ENCODE results near the gene THSD4. TPM values are rescaled to one million over a fixed set of nuclear protein-coding genes. Genes with fewer than 3 reads are reported as not detected.

THSD4 gene
- total RNA-seq (2022) (0.29 and 0.44 TPM in 2 replicates), Bru-seq, nascent RNA (percentile 14 among the genes with signal in this experiment), BruChase-seq, experiment 1, labeled RNA remaining after a 2-hour chase (percentile 15 among the genes with signal in this experiment), BruChase-seq, experiment 2, labeled RNA remaining after a 6-hour chase (percentile 13 among the genes with signal in this experiment)
- long read RNA-seq, partial matches to known transcripts: 0 of 1 reads
- long read RNA-seq, other reads (novel, unspliced or antisense): 1 of 1 reads

GRCh38 chr15:71114887-71115566 lies at the start of gene THSD4:
Gene THSD4 (plus strand): TSS chr15:71115471.
- Mint-ChIP-seq H3K27me3 (ENCODE audit: insufficient read depth, unreplicated experiment) (peaks cover 19% of the 10 kb centered on the region), H3K9me3 (ENCODE audit: unreplicated experiment) (no peaks in the 10 kb centered on the region), H3K4me1 (ENCODE audit: low read depth, unreplicated experiment) (peaks cover 9% of the 10 kb centered on the region), H3K27ac (ENCODE audit: unreplicated experiment) (no peak within 1 kb of the TSS), H3K36me3 (ENCODE audit: insufficient read depth, unreplicated experiment) (no peaks in the 10 kb centered on the region), H3K4me3 (ENCODE audit: unreplicated experiment) (peak within 1 kb of the TSS; percentile 74)
- Histone ChIP-seq H3K4me3 (ENCODE audit: low read depth, low read length) (peak within 1 kb of the TSS; percentile 38), H3K27me3 (replicated peaks; ENCODE audit: control insufficient read depth, insufficient read depth, low read length) (peaks cover 1% of the 10 kb centered on the region; the same call in 1 of the 2 replicates), H3K9me3 (no peaks in the 10 kb centered on the region), H3K4me1 (no peaks in the 10 kb centered on the region; the same call in 1 of the 2 replicates), H3K36me3 (ENCODE audit: control insufficient read depth, insufficient read depth, low read length) (no peaks in the 10 kb centered on the region)
- TF ChIP-seq CTCF (IDR thresholded peaks at IDR 0.05; ENCODE audit: insufficient read depth in 1 of 2, low read depth in 1 of 2, low read length in 1 of 2, severe bottlenecking in 1 of 2, unreplicated experiment in 1 of 2): peak; percentile 90 to 98
- BruUV-seq (replicated peaks): no TSS peak
- POLR2A ChIA-PET: no interaction called here
- CTCF ChIA-PET: interaction anchor here (1.8 kb wide), 1 partner anchor 325 kb away, joined by 8 read pairs; no protein-coding TSS in a partner anchor
- intact Hi-C loops (cut with micrococcal nuclease; ENCODE audit: unreplicated experiment): loop anchor here (1.0 to 10.0 kb wide), 2 partner anchors 325 to 690 kb away; no protein-coding TSS in a partner anchor
- DNase-seq: peak; percentile 68 to 83

GRCh38 chr15:71066983-71067382 lies 48.3 kb upstream of the THSD4 start:
- Mint-ChIP-seq H3K27me3 (ENCODE audit: insufficient read depth, unreplicated experiment) (peaks cover 4% of the 10 kb centered on the region), H3K4me1 (ENCODE audit: low read depth, unreplicated experiment) (no peaks in the 10 kb centered on the region), H3K27ac (ENCODE audit: unreplicated experiment) (no peak overlapping the region), H3K4me3 (ENCODE audit: unreplicated experiment) (no peak overlapping the region), H3K36me3 (ENCODE audit: insufficient read depth, unreplicated experiment) (no peaks in the 10 kb centered on the region), H3K9me3 (ENCODE audit: unreplicated experiment) (no peaks in the 10 kb centered on the region)
- no peaks in the 10 kb centered on the region for H3K4me1 ChIP-seq
- no peak for DNase-seq
- CTCF ChIA-PET: no interaction called here
- BruUV-seq (replicated peaks): no TSS peak
- H3K9me3 ChIP-seq: no peaks in the 10 kb centered on the region
- TF ChIP-seq CTCF (IDR thresholded peaks at IDR 0.05; ENCODE audit: insufficient read depth in 1 of 2, low read depth in 1 of 2, low read length in 1 of 2, severe bottlenecking in 1 of 2, unreplicated experiment in 1 of 2): no peak
- no peak overlapping the region for H3K4me3 ChIP-seq (ENCODE audit: low read depth, low read length)
- intact Hi-C loops (cut with micrococcal nuclease; ENCODE audit: unreplicated experiment): no loop called here
- H3K36me3 ChIP-seq (ENCODE audit: control insufficient read depth, insufficient read depth, low read length): no peaks in the 10 kb centered on the region
- POLR2A ChIA-PET: no interaction called here
- H3K27me3 ChIP-seq (replicated peaks; ENCODE audit: control insufficient read depth, insufficient read depth, low read length): no peaks in the 10 kb centered on the region

- Mint-ChIP-seq H3K4me1 (ENCODE audit: low read depth, unreplicated experiment) (no peaks in the 10 kb centered on the region), H3K36me3 (ENCODE audit: insufficient read depth, unreplicated experiment) (no peaks in the 10 kb centered on the region), H3K27ac (ENCODE audit: unreplicated experiment) (no peak overlapping the region), H3K27me3 (ENCODE audit: insufficient read depth, unreplicated experiment) (peaks cover 11% of the 10 kb centered on the region), H3K9me3 (ENCODE audit: unreplicated experiment) (peaks cover 13% of the 10 kb centered on the region), H3K4me3 (ENCODE audit: unreplicated experiment) (no peak overlapping the region)
- Histone ChIP-seq H3K36me3 (ENCODE audit: control insufficient read depth, insufficient read depth, low read length) (no peaks in the 10 kb centered on the region), H3K4me1 (no peaks in the 10 kb centered on the region), H3K27me3 (replicated peaks; ENCODE audit: control insufficient read depth, insufficient read depth, low read length) (no peaks in the 10 kb centered on the region), H3K9me3 (no peaks in the 10 kb centered on the region), H3K4me3 (ENCODE audit: low read depth, low read length) (no peak overlapping the region)
- ChIA-PET CTCF (no interaction called here), POLR2A (no interaction called here)
- no peak for TF ChIP-seq CTCF (IDR thresholded peaks at IDR 0.05; ENCODE audit: insufficient read depth in 1 of 2, low read depth in 1 of 2, low read length in 1 of 2, severe bottlenecking in 1 of 2, unreplicated experiment in 1 of 2)
- no peak for DNase-seq
- intact Hi-C loops (cut with micrococcal nuclease; ENCODE audit: unreplicated experiment): no loop called here
- BruUV-seq (replicated peaks): no TSS peak
Measured at GRCh38 chr15:71069693-71070092, 45.6 kb upstream of the THSD4 start.
